HepG2 (cell line): Measurements from ENCODE around the gene HNRNPR.

ENCODE experiments used
- CTCF ChIP-seq: sonication (generic); formaldehyde crosslinking; IDR thresholded peaks from 2 replicates; pipeline ENCODE4 v1.5.0; 2020; ENCODE audit warnings: mild to moderate bottlenecking, missing genetic modification reagents, moderate library complexity
- FOXO4 ChIP-seq: sonication (generic); formaldehyde crosslinking; conservative IDR thresholded peaks from 2 replicates; pipeline ENCODE4 v1.8.1; 2023; ENCODE audit warnings: missing genetic modification reagents
- POLR2A ChIP-seq, 2 experiments: IDR thresholded peaks; 2 replicates each; pipeline ENCODE4 v1.6.1; 2011; ENCODE audit warnings: low read depth in 2 of 2, low read length in 2 of 2, mild to moderate bottlenecking in 1 of 2, moderate library complexity in 1 of 2; ENCODE audit not compliant: insufficient read depth in 1 of 2
- STAT5B ChIP-seq: sonication (generic); formaldehyde crosslinking; IDR thresholded peaks from 2 replicates; pipeline ENCODE4 v1.4.0; 2020; ENCODE audit warnings: missing genetic modification reagents
- TBX2 ChIP-seq: sonication (generic); formaldehyde crosslinking; IDR thresholded peaks from 2 replicates; pipeline ENCODE4 v1.5.0; 2020; ENCODE audit warnings: missing genetic modification reagents, mild to moderate bottlenecking, borderline replicate concordance
- ZNF674 ChIP-seq: sonication (generic); formaldehyde crosslinking; IDR thresholded peaks from 2 replicates; pipeline ENCODE4 v1.5.0; 2020; ENCODE audit warnings: low read depth, mild to moderate bottlenecking, missing genetic modification reagents
- ZNF782 ChIP-seq: sonication (generic); formaldehyde crosslinking; IDR thresholded peaks from 2 replicates; pipeline ENCODE4 v1.4.0; 2020; ENCODE audit warnings: missing genetic modification reagents, mild to moderate bottlenecking, borderline replicate concordance

GRCh38 chr1:23290836-23291565 is 53.1 kb downstream of the HNRNPR start:
- no peak for TF ChIP-seq CTCF
- no peak for TF ChIP-seq POLR2A (IDR thresholded peaks at IDR 0.05; ENCODE audit: insufficient read depth in 1 of 2, low read depth in 2 of 2, low read length in 2 of 2)
- no peak for TF ChIP-seq STAT5B
- no peak for TF ChIP-seq ZNF674
- TF ChIP-seq FOXO4 (CRISPR knock-in tag): no peak
- no peak for TF ChIP-seq TBX2 (CRISPR knock-in tag)
- TF ChIP-seq ZNF782: no peak
